ENCODE data around the gene KLRG1.

KLRG1 gene

DNA sequence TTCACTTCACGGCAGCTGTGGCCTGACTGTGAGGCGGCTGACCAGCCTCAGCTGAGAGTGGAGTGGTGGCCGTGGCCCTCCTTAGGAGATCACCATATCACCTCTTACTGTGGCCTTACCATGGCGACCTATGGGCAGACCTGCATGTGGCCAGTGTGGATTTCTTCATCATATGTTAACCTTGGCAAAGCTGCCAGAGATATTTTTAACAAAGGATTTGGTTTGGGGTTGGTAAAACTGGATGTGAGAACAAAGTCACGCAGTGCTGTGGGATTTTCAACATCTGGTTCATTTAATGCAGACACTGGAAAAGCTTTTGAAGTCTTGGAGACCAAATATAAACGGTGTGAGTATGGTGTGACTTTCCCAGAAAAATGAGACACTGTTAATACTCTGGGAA lies 46.9 kb downstream of the KLRG1 start (continued):
- TF ChIP-seq BACH2 (CRISPR knock-in tag; IDR thresholded peaks at IDR 0.05; ENCODE audit: borderline replicate concordance), result no peak
- TF ChIP-seq TOX (CRISPR knock-in tag; IDR thresholded peaks at IDR 0.05; ENCODE audit: borderline replicate concordance), result no peak

GRCh38 chr12:9037431-9037830 lies 48.1 kb downstream of the KLRG1 start:
- no peak for ATAC-seq
- TF ChIP-seq, protein P1, sequence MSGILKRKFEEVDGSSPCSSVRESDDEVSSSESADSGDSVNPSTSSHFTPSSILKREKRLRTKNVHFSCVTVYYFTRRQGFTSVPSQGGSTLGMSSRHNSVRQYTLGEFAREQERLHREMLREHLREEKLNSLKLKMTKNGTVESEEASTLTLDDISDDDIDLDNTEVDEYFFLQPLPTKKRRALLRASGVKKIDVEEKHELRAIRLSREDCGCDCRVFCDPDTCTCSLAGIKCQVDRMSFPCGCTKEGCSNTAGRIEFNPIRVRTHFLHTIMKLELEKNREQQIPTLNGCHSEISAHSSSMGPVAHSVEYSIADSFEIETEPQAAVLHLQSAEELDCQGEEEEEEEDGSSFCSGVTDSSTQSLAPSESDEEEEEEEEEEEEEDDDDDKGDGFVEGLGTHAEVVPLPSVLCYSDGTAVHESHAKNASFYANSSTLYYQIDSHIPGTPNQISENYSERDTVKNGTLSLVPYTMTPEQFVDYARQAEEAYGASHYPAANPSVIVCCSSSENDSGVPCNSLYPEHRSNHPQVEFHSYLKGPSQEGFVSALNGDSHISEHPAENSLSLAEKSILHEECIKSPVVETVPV (CRISPR knock-in tag; IDR thresholded peaks at IDR 0.05), result no peak
- TF ChIP-seq BACH2 (CRISPR knock-in tag; IDR thresholded peaks at IDR 0.05; ENCODE audit: borderline replicate concordance) (no peak), ARNTL (CRISPR knock-in tag; IDR thresholded peaks at IDR 0.05; ENCODE audit: borderline replicate concordance, low read depth) (no peak), ZFP30 (CRISPR knock-in tag; IDR thresholded peaks at IDR 0.05) (no peak), SNAI2 (CRISPR knock-in tag; IDR thresholded peaks at IDR 0.05) (no peak), ZC3H10 (CRISPR knock-in tag; IDR thresholded peaks at IDR 0.05) (no peak), CSDC2 (CRISPR knock-in tag; IDR thresholded peaks at IDR 0.05) (no peak), OSR1 (CRISPR knock-in tag; IDR thresholded peaks at IDR 0.05) (no peak), ESRRG (CRISPR knock-in tag; IDR thresholded peaks at IDR 0.05) (no peak), ZNF565 (CRISPR knock-in tag; conservative IDR thresholded peaks at IDR 0.05; ENCODE audit: low read depth) (no peak)

- TF ChIP-seq ZNF565 (CRISPR knock-in tag; conservative IDR thresholded peaks at IDR 0.05; ENCODE audit: low read depth) (no peak), ZC3H10 (CRISPR knock-in tag; IDR thresholded peaks at IDR 0.05) (no peak), ISL1 (CRISPR knock-in tag; IDR thresholded peaks at IDR 0.05) (no peak), GLIS3 (CRISPR knock-in tag; IDR thresholded peaks at IDR 0.05) (no peak), RARB (CRISPR knock-in tag; IDR thresholded peaks at IDR 0.05) (no peak), ZNF70 (CRISPR knock-in tag; IDR thresholded peaks at IDR 0.05) (no peak), TOX (CRISPR knock-in tag; IDR thresholded peaks at IDR 0.05; ENCODE audit: borderline replicate concordance) (no peak), ZFP3 (CRISPR knock-in tag; IDR thresholded peaks at IDR 0.05) (no peak), SNAI2 (CRISPR knock-in tag; IDR thresholded peaks at IDR 0.05) (no peak), ZNF8 (CRISPR knock-in tag; IDR thresholded peaks at IDR 0.05) (no peak), PPARA (CRISPR knock-in tag; IDR thresholded peaks at IDR 0.05; ENCODE audit: borderline replicate concordance) (no peak), BACH2 (CRISPR knock-in tag; IDR thresholded peaks at IDR 0.05; ENCODE audit: borderline replicate concordance) (no peak), ARNTL (CRISPR knock-in tag; IDR thresholded peaks at IDR 0.05; ENCODE audit: borderline replicate concordance, low read depth) (no peak), OSR1 (CRISPR knock-in tag; IDR thresholded peaks at IDR 0.05) (no peak), TCF4 (CRISPR knock-in tag; IDR thresholded peaks at IDR 0.05; ENCODE audit: borderline replicate concordance) (no peak), CSDC2 (CRISPR knock-in tag; IDR thresholded peaks at IDR 0.05) (no peak)
- TF ChIP-seq, protein P2, sequence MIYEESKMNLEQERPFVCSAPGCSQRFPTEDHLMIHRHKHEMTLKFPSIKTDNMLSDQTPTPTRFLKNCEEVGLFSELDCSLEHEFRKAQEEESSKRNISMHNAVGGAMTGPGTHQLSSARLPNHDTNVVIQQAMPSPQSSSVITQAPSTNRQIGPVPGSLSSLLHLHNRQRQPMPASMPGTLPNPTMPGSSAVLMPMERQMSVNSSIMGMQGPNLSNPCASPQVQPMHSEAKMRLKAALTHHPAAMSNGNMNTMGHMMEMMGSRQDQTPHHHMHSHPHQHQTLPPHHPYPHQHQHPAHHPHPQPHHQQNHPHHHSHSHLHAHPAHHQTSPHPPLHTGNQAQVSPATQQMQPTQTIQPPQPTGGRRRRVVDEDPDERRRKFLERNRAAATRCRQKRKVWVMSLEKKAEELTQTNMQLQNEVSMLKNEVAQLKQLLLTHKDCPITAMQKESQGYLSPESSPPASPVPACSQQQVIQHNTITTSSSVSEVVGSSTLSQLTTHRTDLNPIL (CRISPR knock-in tag; IDR thresholded peaks at IDR 0.05; ENCODE audit: low read depth), result no peak
- TF ChIP-seq, protein P3, sequence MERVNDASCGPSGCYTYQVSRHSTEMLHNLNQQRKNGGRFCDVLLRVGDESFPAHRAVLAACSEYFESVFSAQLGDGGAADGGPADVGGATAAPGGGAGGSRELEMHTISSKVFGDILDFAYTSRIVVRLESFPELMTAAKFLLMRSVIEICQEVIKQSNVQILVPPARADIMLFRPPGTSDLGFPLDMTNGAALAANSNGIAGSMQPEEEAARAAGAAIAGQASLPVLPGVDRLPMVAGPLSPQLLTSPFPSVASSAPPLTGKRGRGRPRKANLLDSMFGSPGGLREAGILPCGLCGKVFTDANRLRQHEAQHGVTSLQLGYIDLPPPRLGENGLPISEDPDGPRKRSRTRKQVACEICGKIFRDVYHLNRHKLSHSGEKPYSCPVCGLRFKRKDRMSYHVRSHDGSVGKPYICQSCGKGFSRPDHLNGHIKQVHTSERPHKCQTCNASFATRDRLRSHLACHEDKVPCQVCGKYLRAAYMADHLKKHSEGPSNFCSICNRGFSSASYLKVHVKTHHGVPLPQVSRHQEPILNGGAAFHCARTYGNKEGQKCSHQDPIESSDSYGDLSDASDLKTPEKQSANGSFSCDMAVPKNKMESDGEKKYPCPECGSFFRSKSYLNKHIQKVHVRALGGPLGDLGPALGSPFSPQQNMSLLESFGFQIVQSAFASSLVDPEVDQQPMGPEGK (CRISPR knock-in tag; IDR thresholded peaks at IDR 0.05; ENCODE audit: borderline replicate concordance), result no peak
- TF ChIP-seq, protein P1 (CRISPR knock-in tag; IDR thresholded peaks at IDR 0.05), result no peak
- TF ChIP-seq, protein P4, sequence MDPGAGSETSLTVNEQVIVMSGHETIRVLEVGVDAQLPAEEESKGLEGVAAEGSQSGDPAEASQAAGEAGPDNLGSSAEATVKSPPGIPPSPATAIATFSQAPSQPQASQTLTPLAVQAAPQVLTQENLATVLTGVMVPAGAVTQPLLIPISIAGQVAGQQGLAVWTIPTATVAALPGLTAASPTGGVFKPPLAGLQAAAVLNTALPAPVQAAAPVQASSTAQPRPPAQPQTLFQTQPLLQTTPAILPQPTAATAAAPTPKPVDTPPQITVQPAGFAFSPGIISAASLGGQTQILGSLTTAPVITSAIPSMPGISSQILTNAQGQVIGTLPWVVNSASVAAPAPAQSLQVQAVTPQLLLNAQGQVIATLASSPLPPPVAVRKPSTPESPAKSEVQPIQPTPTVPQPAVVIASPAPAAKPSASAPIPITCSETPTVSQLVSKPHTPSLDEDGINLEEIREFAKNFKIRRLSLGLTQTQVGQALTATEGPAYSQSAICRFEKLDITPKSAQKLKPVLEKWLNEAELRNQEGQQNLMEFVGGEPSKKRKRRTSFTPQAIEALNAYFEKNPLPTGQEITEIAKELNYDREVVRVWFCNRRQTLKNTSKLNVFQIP (CRISPR knock-in tag; IDR thresholded peaks at IDR 0.05; ENCODE audit: borderline replicate concordance, low read depth), result no peak
- peak; percentile 87 for ATAC-seq
These were observed 50.1 kb downstream of the KLRG1 start for GRCh38 chr12:9039397-9039977.

Measured in SK-N-SH treated with all-trans-retinoic acid at 6 μM for 48 hours (cell line).